ENCODE data around the gene ADD3. TPM values are rescaled to one million over a fixed set of nuclear protein-coding genes. Genes with fewer than 3 reads are reported as not detected.

ADD3 gene
- total RNA-seq, 4 donors from 2014 or later, result 236 to 545 (median 314) TPM

DNA sequence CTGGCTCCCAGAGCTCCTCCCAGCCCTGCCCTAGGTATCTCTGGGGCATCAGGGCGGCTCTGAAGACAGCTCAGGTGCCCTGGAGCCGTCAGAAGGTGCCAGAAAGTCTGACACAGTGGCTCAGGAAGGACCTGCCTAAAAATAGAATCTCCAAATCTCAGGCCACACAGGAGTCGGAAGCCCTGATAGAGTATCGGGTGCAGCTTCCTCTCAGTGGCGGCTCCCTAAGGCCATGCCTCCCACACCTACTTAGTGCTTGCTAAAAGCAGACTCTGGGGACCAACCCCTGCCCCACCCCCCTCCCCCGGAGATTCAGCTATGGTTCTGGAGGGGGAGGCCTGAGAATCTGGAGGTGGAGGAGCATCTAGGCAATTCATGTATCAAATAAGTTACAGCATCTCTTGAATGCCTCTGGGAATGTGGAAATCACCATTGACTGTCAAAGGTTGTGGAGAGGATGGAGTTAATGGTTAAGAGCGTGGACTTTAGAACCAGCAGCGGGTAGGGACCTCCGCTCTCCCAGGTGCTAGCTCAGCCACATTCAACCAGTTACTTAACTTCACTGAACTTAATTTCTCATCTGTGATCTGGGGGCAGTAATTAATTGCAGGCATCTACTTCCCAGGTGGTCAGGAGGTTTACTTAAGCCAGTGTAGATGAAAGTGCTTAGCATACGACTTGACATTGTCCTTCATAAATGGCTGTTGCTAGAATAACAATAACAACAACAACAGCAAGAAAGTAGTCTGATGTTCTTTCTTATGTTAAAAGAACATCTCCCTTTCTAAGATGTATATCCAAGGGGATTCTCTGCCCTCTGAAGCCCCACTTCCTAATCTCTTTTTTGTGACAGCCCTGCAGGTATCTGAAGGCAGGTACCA lies 161.1 kb downstream of the ADD3 start:
- DNase-seq, result peak in 1 of 3 donors; percentile 66
- Histone ChIP-seq H3K9me3 (no peaks in the 10 kb centered on the region), H3K4me3 (no peak overlapping the region), H3K36me3 (no peaks in the 10 kb centered on the region), H3K27me3 (no peaks in the 10 kb centered on the region), H3K27ac (peak overlapping the region in 1 of 4 donors; percentile 15), H3K4me1 (peaks cover 0 to 30% (median 5%) of the 10 kb centered on the region in 4 donors)
- TF ChIP-seq POLR2A (IDR thresholded peaks at IDR 0.05), result no peak
- TF ChIP-seq, protein P1, sequence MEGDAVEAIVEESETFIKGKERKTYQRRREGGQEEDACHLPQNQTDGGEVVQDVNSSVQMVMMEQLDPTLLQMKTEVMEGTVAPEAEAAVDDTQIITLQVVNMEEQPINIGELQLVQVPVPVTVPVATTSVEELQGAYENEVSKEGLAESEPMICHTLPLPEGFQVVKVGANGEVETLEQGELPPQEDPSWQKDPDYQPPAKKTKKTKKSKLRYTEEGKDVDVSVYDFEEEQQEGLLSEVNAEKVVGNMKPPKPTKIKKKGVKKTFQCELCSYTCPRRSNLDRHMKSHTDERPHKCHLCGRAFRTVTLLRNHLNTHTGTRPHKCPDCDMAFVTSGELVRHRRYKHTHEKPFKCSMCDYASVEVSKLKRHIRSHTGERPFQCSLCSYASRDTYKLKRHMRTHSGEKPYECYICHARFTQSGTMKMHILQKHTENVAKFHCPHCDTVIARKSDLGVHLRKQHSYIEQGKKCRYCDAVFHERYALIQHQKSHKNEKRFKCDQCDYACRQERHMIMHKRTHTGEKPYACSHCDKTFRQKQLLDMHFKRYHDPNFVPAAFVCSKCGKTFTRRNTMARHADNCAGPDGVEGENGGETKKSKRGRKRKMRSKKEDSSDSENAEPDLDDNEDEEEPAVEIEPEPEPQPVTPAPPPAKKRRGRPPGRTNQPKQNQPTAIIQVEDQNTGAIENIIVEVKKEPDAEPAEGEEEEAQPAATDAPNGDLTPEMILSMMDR (IDR thresholded peaks at IDR 0.05), result no peak

DNA sequence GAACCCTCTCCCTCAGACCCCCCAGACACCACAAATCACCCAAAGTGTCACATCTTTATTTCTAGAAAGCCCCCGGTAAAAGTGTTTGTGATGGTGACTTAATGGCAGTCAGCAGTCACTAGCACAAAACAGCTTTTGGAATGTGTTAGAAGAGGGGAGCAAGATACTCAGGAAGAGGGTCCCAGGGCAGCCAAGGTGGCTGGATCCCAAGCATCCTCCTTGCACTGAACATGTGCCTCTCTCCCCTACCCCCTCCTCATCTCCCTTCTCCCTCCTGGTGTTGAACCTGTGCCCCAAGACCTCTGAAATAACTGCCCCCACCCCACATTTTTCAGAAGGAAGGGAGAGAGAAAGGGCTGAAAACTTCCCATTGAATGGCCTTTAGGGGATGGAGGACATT lies 161.8 kb downstream of the ADD3 start:
- Histone ChIP-seq H3K36me3 (no peaks in the 10 kb centered on the region), H3K27me3 (no peaks in the 10 kb centered on the region), H3K4me3 (no peak overlapping the region), H3K4me1 (peaks cover 0 to 27% (median 5%) of the 10 kb centered on the region in 4 donors), H3K27ac (peak overlapping the region in 1 of 4 donors; percentile 15), H3K9me3 (no peaks in the 10 kb centered on the region)
- no peak for DNase-seq
- TF ChIP-seq, protein P1 (IDR thresholded peaks at IDR 0.05), result no peak
- TF ChIP-seq POLR2A (IDR thresholded peaks at IDR 0.05), result no peak

DNA sequence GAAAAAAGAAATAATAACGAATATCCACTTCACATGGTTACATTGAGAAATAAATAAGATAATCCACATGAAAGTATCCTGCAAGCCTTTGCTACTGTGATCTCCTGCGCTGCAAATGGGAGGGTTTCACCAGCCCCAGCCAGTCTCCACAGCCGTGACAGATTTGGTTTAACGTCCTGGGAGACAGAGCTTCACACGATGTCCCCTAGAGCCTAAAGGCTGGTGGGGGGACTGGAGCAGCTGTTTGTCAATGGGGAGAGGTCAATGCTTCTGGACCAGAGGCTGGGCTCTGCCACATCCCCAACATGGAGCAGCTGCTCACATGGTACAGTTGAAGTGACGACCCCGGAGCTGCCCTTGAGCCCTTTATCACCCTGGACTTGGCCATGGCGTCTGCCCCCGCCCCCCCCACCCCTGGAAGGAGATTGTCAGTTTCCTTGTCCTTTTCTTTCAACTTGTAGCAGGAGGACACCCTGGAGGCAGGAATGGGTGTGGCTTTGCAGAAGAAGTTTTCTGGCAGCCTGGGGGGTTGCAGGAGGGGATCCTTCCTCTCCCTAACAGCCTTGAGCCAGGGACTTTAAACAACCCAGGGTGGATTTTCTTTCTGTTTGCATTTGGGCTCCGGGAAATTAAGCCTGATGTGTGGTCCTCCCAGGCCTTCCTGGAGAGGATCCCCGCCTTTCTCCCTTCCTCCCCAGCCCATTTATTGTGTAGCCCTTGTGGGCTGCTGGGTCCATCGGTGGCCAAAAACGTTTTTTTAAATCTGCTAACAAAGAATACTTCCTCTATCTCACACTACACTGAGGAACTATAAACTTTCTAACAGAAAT lies 162.6 kb downstream of the ADD3 start:
- no peaks in the 10 kb centered on the region for H3K27me3 ChIP-seq
- H3K4me3 ChIP-seq, result no peak overlapping the region
- H3K9me3 ChIP-seq, result no peaks in the 10 kb centered on the region
- H3K4me1 ChIP-seq, result peaks cover 0 to 27% (median 5%) of the 10 kb centered on the region in 4 donors
- no peaks in the 10 kb centered on the region for H3K36me3 ChIP-seq
- DNase-seq, result no peak
- TF ChIP-seq POLR2A (IDR thresholded peaks at IDR 0.05), result no peak
- no peak overlapping the region for H3K27ac ChIP-seq

DNA sequence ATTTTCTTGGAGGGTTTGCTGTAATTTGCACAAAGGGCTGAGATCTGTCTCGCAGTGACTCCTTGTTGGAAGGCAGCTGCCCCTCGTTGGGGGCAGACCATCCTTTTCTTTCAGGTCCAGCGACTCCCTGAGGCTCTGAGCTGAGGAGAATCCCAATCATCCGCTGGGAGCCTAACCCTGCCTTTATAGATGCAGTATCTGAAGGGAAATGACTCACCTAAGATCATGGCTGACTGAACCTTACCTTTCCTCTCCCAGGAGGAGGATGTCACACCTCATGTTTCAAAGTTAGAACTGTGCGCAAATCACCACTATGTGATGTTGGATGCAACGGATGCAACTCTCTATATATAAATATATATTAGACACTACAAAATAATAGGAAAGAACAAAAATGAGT lies 163.2 kb downstream of the ADD3 start:
- Histone ChIP-seq H3K4me1 (peaks cover 0 to 27% (median 5%) of the 10 kb centered on the region in 4 donors), H3K4me3 (no peak overlapping the region), H3K27ac (no peak overlapping the region), H3K27me3 (no peaks in the 10 kb centered on the region), H3K36me3 (no peaks in the 10 kb centered on the region), H3K9me3 (no peaks in the 10 kb centered on the region)
- DNase-seq, result no peak
- TF ChIP-seq, protein P1 (IDR thresholded peaks at IDR 0.05), result no peak
- TF ChIP-seq POLR2A (IDR thresholded peaks at IDR 0.05), result no peak

DNA sequence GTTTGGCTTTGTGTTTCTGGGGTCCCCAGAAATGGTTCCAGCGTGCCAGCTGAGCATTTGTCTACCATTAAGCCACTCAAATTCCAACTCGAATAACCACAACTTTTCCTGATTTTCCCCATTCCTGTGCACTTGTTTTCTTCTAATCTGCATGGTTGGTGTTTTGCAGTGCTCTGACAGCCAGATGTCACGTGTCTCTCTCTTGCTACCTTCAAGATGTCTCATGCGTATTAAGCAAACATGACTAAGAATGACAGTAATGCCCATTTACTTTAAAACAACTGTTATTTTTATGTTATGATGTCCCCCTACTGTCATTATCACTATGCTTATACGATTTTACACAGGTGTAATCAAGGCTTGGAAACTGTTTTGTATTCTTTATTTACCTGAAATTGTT lies 164.4 kb downstream of the ADD3 start:
- TF ChIP-seq, protein P1 (IDR thresholded peaks at IDR 0.05), result no peak
- TF ChIP-seq POLR2A (IDR thresholded peaks at IDR 0.05), result no peak
- no peaks in the 10 kb centered on the region for H3K36me3 ChIP-seq
- H3K27ac ChIP-seq, result no peak overlapping the region
- H3K4me1 ChIP-seq, result peaks cover 0 to 27% (median 5%) of the 10 kb centered on the region in 4 donors
- H3K9me3 ChIP-seq, result no peaks in the 10 kb centered on the region
- no peak for DNase-seq
- no peak overlapping the region for H3K4me3 ChIP-seq
- no peaks in the 10 kb centered on the region for H3K27me3 ChIP-seq

DNA sequence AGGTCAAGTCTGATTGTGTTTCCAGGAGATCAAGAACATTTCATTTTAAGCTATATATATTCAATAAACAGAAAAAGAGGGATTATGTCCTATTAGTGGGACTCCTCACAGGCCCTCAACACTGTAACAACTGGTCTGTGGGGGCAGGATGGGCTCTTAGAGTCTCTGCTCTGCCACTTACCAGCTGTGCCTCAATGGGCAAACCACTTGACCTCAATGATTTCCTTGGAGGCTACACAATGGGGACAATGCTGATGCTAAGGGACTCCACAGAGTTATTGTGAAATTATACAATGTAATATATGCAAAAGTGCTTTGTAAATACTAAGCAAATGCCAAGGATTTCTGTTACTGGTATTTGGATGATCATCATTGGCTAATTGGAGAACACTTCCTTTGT lies 166.4 kb downstream of the ADD3 start:
- Histone ChIP-seq H3K4me3 (no peak overlapping the region), H3K27me3 (no peaks in the 10 kb centered on the region), H3K27ac (no peak overlapping the region), H3K9me3 (no peaks in the 10 kb centered on the region), H3K4me1 (peaks cover 0 to 17% (median 3%) of the 10 kb centered on the region in 4 donors), H3K36me3 (no peaks in the 10 kb centered on the region)
- TF ChIP-seq, protein P1 (IDR thresholded peaks at IDR 0.05), result no peak
- no peak for DNase-seq

Data from Peyer's patch (tissue), 4 donors.